GM11168 (cell line): ENCODE measurements around the gene PPP2R5C.
"Not testable (repeated sequence)": the region's sequence is repeated elsewhere in the genome, so short reads cannot be mapped to it uniquely, and the experiment has no call there.

Source experiments
- in situ Hi-C: fragments of 300-500 bp; cut with MboI; formaldehyde crosslinking; loops from one replicate; pipeline ENCODE4 v1.12.0; 2022; ENCODE audit warnings: low sequenced_read_pairs; ENCODE audit not compliant: unreplicated experiment

Gene PPP2R5C

DNA sequence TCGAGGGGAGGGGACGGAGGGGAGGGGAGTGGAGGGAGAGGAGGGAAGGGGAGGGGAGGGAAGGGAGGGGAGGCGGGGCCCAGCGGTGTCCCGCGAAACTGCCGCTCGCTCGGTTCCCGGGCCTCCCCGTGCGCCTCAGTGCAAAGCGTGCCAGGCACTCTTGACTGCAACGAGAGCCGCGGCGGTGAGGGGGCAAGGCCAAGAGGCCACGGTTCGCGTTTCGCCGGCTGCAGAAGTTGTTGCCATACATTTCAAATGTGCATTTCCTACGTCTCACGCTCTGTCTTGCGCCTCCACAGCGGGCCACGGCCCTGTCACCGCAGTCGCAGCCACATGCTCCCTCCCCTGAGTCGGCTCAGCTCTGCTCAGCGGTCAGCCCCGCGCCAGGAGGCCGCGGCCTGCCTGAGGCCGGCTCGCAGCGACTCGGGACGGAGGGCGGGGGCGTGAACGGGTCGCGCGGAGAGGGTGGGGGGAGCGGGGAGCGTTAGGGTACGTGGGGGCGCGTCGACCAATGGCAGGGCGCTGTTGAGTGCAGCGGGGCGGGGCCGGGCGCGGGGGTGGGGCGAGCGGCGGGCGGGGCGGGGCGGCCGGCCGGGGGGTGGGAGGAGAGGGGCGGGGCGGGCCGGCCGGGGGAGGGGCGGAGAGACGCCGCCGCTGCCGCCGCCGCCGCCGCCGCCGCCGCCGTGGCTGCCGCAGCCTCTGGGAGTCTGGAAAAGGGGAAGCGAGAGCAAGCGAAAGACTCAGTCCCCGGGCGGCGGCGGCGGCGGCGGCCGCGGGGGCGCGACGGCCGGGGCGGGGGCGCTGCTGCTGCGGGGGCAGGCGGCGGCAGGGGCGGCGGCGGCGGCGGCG lies at the start of gene PPP2R5C:
PPP2R5C (plus strand) TSS at position 678 of the 849 bp plus-strand sequence. CDS start 185 bp downstream, outside the sequence.
- in situ Hi-C loops, result no loop called here

DNA sequence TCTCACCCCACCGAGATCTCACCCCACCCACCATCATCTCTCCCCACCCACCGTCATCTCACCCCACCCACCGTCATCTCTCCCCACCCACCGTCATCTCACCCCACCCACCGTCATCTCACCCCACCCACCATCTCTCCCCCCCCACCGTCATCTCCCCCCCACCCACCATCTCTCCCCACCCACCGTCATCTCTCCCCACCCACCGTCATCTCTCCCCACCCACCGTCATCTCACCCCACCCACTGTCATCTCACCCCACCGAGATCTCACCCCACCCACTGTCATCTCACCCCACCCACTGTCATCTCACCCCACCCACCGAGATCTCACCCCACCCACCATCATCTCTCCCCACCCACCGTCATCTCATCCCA lies 49.7 kb upstream of the PPP2R5C start:
- in situ Hi-C loops, result loop anchor here (25.0 kb wide), 1 partner anchor 575 kb away; no protein-coding TSS in a partner anchor

DNA sequence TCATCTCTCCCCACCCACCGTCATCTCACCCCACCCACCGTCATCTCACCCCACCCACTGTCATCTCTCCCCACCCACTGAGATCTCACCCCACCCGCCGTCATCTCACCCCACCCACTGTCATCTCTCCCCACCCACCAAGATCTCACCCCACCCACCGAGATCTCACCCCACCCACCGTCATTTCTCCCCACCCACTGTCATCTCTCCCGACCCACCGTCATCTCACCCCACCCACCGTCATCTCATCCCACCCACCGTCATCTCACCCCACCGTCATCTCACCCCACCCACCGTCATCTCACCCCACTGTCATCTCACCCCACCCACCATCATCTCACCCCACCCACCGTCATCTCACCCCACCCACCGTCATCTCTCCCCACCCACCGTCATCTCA lies 49.2 kb upstream of the PPP2R5C start:
- in situ Hi-C loops, result loop anchor here (25.0 kb wide), 1 partner anchor 575 kb away; no protein-coding TSS in a partner anchor

DNA sequence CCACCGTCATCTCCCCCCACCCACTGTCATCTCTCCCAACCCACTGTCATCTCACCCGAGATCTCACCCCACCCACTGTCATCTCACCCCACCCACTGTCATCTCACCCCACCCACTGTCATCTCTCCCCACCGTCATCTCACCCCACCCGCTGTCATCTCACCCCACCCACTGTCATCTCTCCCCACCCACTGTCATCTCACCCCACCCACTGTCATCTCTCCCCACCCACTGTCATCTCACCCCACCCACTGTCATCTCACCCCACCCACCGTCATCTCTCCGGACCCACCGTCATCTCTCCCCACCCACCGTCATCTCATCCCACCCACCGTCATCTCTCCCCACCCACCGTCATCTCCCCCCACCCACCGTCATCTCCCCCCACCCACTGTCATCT lies 48.4 kb upstream of the PPP2R5C start:
- in situ Hi-C loops, result loop anchor here (25.0 kb wide), 1 partner anchor 574 kb away; no protein-coding TSS in a partner anchor

DNA sequence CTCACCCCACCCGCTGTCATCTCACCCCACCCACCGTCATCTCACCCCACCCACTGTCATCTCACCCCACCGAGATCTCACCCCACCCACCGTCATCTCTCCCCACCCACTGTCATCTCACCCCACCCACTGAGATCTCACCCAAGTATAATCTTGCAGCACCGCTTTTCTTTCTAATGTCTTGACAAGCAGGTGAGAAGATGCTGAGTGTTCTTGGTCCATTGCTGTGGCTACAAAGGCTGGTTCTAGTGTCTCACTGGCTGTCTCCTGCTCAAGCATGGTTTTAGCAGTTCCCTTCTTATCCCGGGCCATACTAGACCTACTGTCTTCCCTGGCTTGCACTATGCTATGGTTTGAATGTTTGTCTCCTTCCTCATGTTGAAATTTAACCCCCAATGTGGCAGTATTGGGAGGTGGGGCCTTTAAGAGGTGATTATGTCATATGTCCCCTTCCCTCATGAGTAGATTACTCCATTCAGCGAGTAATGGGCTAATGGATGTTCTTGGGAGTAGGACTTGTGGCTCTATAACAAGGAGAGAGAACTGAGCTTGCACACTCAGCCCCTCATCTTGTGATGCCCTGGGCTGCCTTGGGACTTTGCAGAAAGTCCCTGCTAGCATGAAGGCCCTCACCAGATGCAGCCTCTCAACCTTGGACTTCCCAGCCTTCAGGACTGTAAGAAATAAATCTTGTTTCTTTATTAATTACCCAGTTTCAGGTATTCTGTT lies 47.7 kb upstream of the PPP2R5C start:
- in situ Hi-C loops, result loop anchor here (25.0 kb wide), 1 partner anchor 574 kb away; no protein-coding TSS in a partner anchor

DNA sequence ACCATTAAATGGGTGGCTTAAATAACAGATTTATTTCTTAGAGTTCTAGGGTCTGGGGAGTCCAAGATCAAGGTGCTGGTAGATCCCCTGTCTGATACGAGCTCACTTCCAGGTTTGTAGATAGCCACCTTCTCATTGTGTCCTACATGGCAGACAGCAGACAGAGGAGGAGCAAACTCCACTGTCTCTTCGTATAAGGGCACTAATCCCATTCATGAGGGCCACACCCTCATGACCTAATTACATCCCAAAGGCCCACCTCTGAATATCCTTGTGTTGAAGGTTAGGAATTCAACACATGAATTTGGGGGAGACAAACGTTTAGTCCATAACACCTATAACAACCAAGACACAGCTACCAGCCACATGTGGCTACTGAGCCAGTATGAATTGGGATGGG lies 47.1 kb upstream of the PPP2R5C start:
- in situ Hi-C loops, result loop anchor here (25.0 kb wide), 1 partner anchor 573 kb away; no protein-coding TSS in a partner anchor

DNA sequence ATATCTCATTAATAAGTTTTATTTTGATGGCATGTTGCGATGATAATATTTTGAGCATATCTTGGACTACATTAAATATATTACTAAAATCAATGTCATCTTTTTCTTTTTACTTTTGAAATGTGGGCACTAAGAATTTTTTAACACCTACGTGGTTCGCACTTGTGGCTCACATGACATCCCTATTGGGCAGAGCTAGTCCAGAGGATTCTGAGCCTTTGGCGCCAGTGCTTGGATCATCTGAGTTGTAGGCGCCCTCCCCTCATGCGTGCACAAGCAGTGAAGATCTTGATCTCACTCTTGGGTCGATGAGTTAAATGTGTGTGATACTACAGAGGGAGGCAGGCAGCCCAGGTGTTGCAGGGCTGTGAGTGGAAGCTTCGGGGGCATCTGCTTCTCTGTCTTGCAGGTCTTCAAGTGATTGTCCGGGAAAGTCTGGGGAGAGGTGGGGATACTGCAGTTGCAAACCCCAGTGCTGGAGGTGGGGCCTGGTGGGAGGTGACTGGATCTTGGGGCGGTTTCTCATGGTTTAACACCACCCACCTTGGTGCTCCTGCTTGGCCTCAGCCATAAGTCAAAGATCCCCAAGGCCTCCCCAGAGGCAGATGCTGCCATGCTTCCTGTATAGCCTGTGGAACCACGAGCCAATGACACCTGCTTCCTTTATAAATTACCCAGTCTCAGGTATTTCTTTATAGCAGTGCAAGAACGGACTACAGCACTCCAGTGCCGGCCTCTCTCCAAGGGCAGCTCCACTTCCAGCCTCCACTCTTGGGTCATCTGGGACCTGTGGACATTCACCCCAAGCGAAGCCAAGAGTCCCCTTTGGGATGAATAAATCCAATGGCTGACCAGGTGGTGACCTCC lies 46.1 kb upstream of the PPP2R5C start:
- in situ Hi-C loops, result loop anchor here (25.0 kb wide), 1 partner anchor 572 kb away; no protein-coding TSS in a partner anchor

DNA sequence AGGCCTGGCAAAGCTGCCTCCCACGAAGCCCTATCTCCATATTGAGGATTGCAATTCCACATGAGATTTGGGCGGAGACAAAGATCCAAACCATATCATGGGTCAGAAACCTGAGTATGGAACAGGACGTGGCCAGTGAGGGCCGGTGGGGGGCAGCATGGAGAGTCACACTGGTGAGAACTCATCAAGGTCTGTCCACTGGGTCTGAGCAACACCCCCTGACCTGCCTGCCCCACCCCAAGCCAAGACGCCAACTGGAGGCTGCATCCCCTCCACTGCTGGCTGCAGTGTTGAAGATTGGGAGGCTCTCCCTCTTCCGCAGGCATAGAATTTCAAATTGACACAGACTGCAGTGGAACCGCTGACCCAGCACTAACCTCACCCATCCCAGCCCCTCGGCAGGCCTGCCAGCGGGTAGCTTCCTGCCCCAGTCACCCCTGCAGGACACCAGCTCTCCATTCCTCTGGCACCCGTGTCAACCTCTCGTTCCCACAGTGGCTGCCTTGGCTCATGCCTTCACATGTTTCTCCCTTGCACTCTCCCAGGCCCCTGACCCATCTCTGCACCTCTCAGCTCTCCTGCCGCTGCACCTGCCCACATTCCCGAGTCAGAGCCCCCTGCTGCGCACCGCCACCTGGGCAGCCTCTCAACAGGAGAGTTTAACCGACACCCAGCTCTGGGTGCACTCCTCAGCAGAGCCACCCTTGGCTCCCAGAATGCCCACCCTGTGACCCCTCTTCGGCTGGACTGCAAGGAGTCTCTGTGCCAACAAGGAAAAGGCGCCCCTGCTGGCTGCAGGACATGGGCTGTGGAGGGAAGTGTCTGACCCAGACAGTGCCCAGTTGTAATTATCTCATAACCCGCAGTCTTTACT lies 45.2 kb upstream of the PPP2R5C start:
- in situ Hi-C loops, result loop anchor here (25.0 kb wide), 1 partner anchor 571 kb away; no protein-coding TSS in a partner anchor

DNA sequence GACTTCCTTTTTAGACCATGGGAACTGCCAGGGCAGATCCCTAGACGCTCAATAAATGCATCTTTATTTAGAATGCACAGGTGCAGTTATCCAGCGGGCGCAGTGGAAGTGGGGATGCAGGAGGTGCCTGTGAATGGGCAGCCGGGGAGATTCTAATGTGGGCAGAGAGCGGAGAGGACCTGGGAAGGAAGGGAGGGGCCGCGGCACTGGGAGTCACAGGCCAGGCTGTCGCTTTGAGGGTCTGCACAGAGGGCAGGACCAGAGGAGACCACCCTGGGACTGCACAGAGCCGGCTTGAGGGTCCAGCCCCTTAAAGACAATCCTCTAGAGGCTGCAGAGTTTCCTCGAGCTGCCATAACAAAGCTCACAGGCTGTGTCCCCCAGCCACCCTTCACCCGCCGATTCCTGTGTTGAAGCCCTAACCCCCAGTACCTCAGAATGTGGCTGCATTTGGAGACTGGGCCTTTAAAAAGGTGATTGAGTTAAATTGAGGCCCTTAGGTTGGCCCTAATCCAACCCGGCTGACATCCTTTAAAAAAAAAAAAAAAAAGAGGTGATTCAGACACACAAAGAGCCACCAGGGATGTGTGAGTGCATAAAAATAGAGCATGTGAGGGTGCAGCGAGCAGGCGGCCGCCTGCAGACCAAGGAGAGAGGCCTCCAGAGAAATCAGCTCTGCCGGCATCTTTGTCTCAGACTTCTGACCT lies 44.4 kb upstream of the PPP2R5C start:
- in situ Hi-C loops, result loop anchor here (25.0 kb wide), 1 partner anchor 570 kb away; no protein-coding TSS in a partner anchor

DNA sequence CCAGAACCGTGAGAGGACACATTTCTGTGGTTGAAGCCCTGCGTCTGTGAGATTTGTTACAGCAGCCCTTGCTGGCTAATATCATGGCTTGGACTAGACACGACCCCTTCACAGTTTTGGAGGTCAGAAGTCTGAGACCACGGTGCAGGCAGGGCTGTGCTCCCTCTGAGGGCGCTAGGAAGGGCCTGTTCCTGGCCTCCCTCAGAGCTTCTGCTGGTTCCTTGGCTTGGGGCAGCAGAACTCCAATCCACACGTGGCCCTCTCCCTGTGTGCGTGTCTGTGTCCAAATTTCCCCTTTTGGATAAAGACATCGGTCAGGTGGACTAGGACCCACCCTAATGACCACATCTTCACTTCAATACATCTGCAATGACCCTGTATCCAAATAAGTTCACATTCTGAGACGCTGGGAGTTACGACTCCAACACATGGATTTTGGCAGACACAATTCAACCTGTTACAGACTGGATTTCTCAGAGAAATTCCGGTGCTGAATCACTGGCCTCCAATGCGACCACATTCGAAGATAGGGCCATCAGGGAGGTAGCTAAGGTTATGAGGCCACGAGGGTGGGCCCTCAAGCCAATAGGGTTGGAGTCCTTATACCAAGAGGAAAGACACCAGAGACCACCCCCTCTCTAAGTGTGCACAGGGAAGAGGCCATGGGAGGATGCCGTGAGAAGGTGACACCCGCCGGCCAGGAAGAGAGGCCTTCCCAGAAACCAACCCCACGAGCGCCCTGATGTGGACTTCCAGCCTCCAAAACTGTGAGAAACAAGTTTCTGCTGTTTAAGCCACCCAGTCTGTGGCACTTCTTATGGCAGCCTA lies 43.6 kb upstream of the PPP2R5C start:
- in situ Hi-C loops, result loop anchor here (25.0 kb wide), 1 partner anchor 569 kb away; no protein-coding TSS in a partner anchor

DNA sequence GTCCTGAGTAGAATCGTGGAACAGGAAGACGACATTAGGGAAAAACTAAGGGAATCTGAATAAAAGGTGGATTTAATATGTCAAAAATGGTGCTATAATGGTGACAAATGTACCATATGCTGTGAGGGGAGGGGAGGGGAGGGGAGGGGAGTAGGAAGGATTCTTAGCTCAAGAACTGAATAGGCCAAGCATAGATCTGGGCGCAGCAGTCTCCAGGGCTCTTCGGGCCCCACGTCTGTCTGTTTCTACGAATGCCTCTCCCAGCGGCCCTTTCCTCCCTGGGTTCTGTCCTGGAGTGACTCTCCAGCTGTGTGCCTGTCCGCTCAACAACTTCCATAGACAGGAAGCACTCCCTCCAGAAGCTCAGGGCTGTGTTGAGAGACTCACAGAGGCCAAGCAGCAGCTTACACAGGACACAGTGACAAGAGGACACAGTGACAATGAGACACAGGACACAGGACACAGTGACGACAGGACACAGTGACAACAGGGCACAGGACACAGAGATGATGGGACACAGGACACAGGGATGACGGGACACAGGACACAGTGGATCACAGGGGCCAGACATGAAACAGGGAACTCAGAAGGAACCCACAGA lies 42.4 kb upstream of the PPP2R5C start:
- in situ Hi-C loops, result loop anchor here (25.0 kb wide), 1 partner anchor 568 kb away; no protein-coding TSS in a partner anchor

DNA sequence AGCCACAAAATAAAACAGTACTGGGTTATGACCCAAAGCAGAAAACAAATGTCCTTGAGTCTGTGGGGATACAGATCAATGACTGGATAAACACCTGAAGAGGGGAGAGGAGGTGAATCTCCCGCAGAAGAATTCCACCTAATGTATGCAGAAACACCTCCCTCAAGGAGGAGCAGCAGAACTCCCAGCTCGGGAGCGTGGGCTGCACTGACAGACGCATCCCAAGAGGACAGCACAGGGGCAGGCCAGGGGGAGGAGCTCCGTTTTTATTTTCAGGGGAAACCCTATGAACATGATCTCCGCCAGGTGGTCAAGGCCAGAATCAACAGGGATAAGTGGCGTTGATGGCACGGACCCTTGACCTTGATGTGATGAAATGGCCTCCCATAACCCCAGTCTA lies 41.8 kb upstream of the PPP2R5C start:
- in situ Hi-C loops, result loop anchor here (25.0 kb wide), 1 partner anchor 568 kb away; no protein-coding TSS in a partner anchor

DNA sequence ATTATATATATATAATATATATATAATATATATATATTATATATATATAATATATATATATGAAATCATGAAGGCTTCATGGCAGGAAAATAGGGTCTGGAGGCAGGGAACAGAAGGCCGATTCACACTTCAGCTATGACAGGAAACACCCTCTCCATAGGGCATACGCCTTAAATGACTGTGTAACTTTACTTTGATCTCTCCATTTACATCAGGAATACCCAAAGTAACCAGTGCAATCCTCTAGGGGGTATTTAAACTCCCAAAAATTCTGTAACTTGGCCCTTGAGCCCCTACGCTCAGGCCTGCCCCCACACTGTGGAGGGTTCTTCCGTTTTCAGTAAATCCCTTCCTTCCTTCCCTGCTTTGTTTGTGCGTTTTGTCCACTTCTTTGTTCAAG lies 40.4 kb upstream of the PPP2R5C start:
- in situ Hi-C loops, result loop anchor here (25.0 kb wide), 1 partner anchor 566 kb away; no protein-coding TSS in a partner anchor

DNA sequence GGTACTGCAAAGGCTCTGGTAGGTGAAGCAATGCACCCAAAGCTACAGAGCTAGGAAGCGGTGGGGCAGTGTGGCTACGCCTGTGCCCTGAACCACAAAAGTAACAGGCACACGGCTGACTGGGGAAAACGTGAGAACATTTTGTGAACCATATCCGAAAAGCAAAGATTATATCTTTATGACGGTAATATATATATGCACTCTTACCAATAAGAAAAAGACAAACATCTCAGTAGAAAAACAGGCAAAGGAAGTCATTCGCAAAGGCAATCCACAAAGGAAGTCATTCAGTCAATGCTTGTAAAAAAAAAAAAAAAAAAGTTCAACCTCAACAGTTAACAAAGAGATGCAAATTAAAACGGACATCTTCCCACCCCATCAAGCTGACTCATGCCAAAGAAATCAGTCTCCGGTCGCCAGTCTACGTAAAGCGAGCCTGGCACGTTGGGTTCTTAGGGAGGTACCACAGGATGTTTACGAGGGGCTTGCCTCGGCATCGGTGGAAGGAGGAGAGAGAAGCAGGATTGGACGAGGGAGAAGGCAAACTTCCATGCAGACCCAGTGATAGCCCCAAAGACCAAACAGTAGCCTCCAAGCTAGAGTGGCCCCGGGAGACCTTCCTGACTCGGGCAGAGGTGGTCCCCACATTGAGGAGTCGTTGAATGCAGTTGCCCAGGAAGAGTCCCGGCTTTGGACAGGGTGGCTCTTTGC lies 39.4 kb upstream of the PPP2R5C start:
- in situ Hi-C loops, result loop anchor here (25.0 kb wide), 1 partner anchor 565 kb away; no protein-coding TSS in a partner anchor

DNA sequence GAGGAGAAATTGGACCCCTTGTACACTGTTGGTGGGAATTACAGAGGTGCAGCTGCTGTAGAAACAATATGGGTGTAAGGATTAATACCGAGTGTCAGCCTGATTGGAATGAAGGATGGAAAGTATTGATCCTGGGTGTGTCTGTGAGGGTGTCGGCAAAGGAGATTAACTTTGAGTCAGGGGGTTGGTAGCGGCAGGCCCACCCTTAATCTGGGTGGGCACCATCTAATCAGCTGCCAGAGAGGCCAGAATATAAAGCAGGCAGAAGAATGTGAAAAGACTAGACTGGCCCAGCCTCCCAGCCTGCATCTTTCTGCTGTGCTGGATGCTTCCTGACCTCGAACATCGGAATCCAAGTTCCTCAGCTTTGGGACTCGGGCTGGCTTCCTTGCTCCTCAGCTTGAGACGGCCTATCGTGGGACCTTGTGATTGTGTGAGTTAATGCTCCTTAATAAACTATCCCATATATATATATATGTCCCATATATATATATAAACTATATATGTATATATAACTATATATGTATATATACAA lies 38.4 kb upstream of the PPP2R5C start:
- in situ Hi-C loops, result loop anchor here (25.0 kb wide), 1 partner anchor 564 kb away; no protein-coding TSS in a partner anchor

DNA sequence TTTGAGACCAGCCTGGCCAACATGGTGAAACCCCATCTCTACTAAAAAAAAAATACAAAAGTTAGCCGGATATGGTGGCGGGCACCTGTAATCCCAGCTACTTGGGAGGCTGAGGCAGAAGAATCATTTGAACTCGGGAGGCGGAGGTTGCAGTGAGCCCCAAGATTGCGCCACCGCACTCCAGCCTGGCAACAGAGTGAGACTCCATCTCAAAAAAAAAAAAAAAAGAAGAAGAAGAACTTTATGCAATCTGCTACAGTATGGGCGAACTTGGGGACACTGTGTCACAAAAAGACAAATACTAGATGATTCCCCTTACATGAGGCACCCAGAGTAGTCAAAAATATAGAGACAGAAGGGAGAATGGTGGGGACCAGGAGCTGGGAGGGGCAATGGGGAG lies 35.9 kb upstream of the PPP2R5C start:
- in situ Hi-C loops, result not testable (repeated sequence)
